IPS-18c (cell line): ENCODE data around the gene CENPO.
A peak's percentile ranks its signal among the peaks of the same experiment; 100 is the strongest.
"Not testable (repeated sequence)": the region's sequence is repeated elsewhere in the genome, so short reads cannot be mapped to it uniquely, and the experiment has no call there.

Experiments
- H3K4me3 ChIP-seq: 2 replicates; pipeline ENCODE4 v1.7.0; 2013; ENCODE audit warnings: low read depth, mild to moderate bottlenecking, low read length, moderate library complexity; ENCODE audit not compliant: insufficient read depth
- H3K9me3 ChIP-seq: one replicate; pipeline ENCODE4 v1.6.1; 2013; ENCODE audit warnings: mild to moderate bottlenecking, low read length, moderate library complexity; ENCODE audit not compliant: control insufficient read depth, insufficient read depth

Gene CENPO

GRCh38 chr2:24779116-24779515 lies 14.1 kb upstream of the CENPO start:
- Histone ChIP-seq H3K9me3 (peaks cover 2% of the 10 kb centered on the region), H3K4me3 (no peak overlapping the region)

DNA sequence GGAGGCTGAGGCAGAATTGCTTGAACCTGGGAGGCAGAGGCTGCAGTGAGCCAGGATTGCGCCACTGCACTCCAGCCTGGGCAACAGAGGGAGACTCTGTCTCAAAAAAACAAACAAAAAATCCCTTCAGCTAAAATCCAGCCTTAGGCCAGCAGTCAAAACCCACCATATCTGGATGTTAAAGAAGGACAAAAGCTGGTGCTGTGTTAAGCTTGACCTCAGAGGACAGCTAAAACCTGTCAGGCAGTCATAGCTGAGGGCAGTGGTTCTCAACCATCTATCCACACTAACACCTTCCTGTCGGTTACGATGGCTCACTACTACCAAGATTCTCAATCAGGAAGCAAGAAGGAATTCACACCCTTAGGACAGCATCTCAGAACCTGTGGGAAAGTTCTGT lies 9.6 kb upstream of the CENPO start:
- Histone ChIP-seq H3K4me3 (no peak overlapping the region), H3K9me3 (peaks cover 2% of the 10 kb centered on the region)

DNA sequence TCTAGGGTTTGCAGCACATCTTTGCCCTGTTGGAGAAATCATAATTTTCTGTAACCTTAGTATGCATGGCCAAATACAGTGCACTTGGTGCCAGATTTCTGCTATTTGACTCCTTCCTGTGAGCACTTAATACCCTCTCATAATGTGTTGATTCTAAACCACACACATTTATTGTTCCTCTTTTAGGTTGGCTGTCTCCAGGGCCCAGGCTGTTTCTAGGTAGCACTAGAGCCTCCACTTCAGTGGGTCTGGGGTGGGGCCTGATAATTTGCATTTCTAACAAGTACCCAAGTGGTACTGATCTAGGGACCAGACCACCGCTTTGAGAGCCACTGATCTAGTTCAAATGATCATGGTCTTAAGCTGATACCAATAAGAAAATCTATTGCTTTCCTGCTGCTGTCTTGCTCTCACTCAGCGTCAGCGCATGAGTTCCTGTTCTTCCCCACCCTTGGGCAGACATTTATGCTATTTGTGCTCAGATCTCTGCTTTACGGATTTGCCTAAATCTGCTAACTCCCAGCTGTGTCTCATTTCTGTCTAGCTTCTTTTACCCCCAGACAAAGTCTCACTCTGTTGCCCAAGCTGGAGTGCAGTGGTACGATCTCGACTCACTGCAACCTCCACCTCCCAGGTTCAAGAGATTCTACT lies 7.4 kb upstream of the CENPO start:
- peaks cover 2% of the 10 kb centered on the region for H3K9me3 ChIP-seq

DNA sequence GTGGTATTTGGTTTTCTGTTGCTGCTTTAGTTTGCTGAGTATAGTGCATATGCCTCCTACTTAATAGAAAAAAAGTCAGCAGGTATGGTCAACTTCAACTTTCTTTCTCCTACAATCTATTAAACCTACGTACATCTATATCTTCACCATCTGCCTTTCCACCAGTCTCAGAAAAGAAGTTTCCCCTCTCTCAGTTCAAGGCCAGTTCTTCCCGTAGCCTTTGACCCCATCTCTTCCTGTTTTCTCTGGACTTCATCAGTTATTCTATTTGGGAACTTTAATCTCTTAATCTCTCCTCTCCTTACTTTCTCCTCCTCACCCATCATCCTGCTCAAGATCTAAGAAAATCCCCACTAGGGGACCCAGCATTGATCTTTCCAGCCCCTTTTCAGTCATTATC lies 5.7 kb upstream of the CENPO start:
- no peak overlapping the region for H3K4me3 ChIP-seq
- H3K9me3 ChIP-seq: peaks cover 2% of the 10 kb centered on the region

More for the DNA sequence above, 7.4 kb upstream of the CENPO start:
- no peak overlapping the region for H3K4me3 ChIP-seq

- Histone ChIP-seq H3K4me3 (no peak overlapping the region), H3K9me3 (peaks cover 2% of the 10 kb centered on the region)
Measured at GRCh38 chr2:24788816-24789215, 4.4 kb upstream of the CENPO start.

DNA sequence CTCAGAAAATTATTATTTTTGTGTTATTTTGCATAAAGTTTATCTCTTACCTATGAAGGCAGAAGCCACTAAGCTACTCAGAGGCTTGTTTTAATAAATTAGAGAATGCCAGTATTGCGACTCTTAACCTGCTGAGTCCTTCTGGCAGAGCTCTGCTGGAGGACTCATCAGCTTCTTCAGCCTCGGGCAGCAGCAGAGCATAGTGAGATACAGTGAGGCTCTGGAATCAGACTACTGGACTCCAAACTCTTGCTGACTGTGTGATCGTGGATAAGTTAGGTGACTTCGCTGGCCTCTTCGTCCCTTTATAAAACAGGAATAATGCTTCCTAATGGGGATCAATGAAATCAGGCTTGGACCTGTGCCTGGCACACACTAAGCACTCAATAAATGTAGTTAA lies 1.8 kb upstream of the CENPO start:
- Histone ChIP-seq H3K4me3 (no peak overlapping the region), H3K9me3 (no peaks in the 10 kb centered on the region)

DNA sequence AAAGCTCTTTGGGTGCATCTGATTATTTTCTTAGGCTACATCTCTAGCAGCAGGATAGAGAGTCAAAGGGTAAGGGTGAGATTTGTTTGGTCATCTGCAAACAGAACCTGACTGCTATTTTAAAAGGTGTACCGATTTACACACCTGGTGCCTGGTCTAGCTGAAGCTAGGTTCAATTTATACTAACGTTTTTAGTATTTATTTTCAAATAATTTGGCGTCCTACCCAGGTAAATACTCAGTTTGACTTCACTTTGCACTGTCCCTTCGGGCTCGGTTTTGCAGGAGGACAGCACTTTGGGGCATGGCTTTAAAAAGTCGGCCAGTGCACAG lies 717 bp upstream of the CENPO start:
- H3K9me3 ChIP-seq: no peaks in the 10 kb centered on the region
- H3K4me3 ChIP-seq: peak overlapping the region; percentile 98

- H3K4me3 ChIP-seq: peak overlapping the region; percentile 98
Measured at GRCh38 chr2:24793761-24794435, 673 bp downstream of the CENPO start.

DNA sequence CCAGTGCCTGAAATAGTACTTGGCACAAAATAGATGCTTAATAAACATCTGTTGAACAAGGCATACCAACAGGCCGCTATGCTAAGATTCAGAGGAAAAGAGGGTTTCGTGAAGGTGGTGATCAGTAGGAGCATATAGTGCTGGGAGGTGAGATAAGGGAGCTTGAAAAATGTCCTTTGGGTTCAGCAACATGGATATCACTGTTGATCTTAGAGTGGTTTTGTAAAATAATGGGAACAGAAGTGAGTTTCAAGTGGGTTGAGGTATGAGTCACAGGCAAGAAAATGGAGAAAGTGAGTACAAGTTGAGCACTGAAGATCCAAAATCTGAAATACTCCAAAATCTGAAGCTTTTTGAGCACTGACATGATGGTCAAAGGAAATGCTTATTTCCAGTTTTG lies 4.4 kb downstream of the CENPO start:
- H3K4me3 ChIP-seq: no peak overlapping the region
- peaks cover 2% of the 10 kb centered on the region for H3K9me3 ChIP-seq

More at GRCh38 chr2:24793761-24794435, 673 bp downstream of the CENPO start:
- no peaks in the 10 kb centered on the region for H3K9me3 ChIP-seq

DNA sequence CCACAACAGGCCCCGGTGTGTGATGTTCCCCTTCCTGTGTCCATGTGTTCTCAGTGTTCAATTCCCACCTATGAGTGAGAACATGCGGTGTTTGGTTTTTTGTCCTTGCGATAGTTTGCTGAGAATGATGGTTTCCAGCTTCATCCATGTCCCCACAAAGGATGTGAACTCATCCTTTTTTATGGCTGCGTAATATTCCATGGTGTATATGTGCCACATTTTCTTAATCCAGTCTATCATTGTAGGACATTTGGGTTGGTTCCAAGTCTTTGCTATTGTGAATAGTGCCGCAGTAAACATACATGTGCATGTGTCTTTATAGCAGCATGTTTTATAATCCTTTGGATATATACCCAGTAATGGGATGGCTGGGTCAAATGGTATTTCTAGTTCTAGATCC lies 7.3 kb downstream of the CENPO start:
- H3K9me3 ChIP-seq, H3K4me3 ChIP-seq: not testable (repeated sequence)

DNA sequence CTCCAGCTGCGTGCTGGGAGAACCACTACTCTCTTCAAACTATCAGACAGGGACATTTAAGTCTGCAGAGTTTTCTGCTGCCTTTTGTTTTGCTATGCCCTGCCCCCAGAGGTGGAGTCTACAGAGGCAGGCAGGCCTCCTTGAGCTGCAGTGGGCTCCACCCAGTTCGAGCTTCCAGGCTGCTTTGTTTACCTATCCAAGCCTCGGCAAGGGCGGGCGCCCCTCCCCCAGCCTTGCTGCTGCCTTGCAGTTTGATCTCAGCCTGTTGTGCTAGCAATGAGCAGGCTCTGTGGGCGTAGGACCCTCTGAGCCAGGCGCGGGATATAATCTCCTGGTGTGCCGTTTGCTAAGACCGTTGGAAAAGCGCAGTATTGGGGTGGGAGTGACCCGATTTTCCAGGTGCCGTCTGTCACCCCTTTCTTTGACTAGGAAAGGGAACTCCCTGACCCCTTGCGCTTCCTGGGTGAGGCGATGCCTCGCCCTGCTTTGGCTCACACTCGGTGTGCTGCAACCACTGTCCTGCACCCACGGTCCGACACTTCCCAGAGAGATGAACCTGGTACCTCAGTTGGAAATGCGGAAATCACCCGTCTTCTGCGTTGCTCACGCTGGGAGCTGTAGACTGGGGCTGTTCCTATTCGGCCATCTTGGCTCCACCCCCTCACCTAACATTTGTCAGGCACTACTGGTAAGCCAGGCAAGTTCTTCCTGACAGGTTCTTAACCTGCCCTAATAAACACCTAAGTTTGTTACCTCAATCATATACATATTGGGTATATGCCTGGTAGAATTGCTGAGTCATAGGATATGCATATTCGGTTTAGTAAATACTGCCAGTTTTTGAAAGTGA lies 12.8 kb downstream of the CENPO start:
- not testable (repeated sequence) for H3K4me3 ChIP-seq, H3K9me3 ChIP-seq

DNA sequence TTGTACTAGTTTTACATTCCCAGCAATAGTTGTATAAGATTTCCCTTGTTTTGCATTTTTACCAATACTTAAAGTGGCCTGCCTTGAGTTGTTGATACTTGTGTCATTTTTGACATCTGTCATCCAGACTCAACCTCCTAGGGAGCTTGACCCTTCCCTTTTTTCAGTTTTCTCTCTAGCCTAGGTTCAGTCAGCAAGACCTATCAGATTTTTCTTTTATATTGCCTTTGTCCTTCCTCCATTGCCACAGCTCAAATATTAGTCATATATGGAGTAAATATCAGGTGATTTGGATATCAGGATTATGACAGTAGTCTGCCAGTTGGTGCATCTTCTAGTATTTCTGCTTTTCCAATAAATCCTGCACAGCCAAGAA lies 13.4 kb downstream of the CENPO start:
- Histone ChIP-seq H3K9me3 (peaks cover 10% of the 10 kb centered on the region), H3K4me3 (no peak overlapping the region)

DNA sequence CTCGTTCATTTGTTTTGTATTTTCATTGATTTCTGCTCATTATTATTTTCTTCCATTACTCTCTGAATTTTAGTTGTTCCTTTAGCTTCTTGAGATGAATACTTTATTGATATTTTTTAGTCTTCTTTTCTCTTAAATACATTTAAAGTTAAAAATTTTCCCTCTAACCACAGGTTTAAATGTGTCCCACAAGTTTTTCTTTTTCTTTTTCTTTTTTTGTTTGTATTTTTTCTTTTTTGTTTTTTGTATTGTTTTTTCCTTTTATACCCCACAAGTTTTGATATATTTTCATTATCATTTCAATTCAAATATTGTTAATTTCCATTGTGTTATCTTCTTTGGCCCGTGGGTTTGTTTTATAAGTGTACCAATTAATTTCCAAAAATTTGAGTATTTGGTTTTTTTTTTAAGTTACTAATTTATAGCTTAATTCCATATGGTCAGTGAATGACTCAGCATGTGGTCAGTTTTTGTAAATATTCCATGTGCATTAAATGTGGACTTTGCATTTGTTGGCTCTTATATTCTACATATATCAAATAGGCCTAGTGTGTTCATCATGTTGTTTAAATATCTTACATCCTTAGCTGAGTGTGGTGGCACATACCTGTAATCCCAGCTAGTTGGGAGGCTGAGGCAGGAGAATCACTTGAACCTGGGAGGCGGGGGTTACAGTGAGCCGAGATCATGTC lies 16.2 kb downstream of the CENPO start:
- Histone ChIP-seq H3K9me3 (peaks cover 10% of the 10 kb centered on the region), H3K4me3 (no peak overlapping the region)

DNA sequence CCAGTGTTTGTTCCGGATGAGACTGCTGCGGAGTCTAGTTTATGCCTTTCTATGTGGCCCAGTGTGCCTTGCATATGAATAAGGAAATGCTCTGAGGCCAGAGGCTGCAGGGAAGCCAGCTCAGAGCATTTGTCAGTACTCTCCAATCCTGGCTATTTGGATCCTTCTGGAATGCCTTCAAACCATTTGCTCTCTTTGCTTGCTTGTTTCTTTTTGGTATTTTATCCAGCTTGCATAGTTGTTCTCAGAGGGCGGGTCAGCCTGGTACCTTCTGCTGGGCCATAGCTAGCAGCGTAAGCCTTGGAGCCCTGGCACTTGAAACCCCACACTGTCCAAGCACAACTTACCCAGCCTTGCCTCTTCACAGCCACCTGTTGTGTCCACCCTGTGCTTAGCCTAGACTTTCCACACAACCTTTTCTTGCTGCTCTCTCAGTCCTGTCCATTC lies 20.5 kb downstream of the CENPO start:
- Histone ChIP-seq H3K4me3 (no peak overlapping the region), H3K9me3 (no peaks in the 10 kb centered on the region)

- no peaks in the 10 kb centered on the region for H3K9me3 ChIP-seq
- no peak overlapping the region for H3K4me3 ChIP-seq
Measured at GRCh38 chr2:24814516-24814915, 21.3 kb downstream of the CENPO start.

DNA sequence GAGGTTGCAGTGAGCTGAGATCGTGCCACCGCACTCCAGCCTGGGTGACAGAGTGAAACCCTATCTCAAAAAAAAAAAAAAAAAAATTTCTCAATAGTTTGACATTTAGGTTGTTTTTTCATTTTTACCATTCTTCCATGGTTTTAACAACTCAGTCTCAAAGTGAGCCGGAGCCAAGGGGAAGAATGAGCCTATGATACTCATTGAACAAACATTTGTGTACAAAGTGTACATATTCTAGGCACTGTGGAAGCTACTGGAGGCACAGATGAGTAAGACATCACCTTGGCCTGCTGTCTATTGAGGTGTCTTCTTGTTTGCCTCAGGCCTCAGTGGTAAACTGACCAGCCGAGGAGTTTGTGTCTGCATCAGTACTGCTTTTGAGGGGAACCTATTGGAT lies 21.9 kb downstream of the CENPO start:
- Histone ChIP-seq H3K4me3 (no peak overlapping the region), H3K9me3 (no peaks in the 10 kb centered on the region)

GRCh38 chr2:24816404-24816803 lies 23.2 kb downstream of the CENPO start:
- H3K9me3 ChIP-seq: no peaks in the 10 kb centered on the region
- H3K4me3 ChIP-seq: no peak overlapping the region

DNA sequence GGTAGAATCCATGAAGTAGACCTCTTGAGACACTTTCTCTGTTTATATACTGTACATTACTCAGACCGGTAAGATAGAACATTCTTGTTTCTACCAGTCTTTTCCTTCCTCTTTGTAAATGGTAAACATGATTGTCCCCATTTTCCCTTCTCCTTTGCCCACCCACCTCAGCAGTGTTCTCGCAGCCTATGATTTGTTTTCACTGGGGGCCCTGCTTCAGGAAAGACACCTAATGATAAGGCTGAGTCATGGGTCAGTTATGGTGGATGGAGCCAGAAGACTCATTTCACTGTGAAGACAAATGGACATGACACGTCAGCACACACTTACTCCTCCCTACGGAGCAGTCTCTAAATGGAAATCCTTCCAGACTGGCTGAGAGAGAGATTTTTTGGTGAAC lies 23.7 kb downstream of the CENPO start:
- H3K4me3 ChIP-seq: no peak overlapping the region
- no peaks in the 10 kb centered on the region for H3K9me3 ChIP-seq
